C4-2B (cell line): ENCODE measurements around the gene C1orf94.

Experiments used
- ZFX ChIP-seq: fragments of 450-650 bp; IDR thresholded peaks from 2 replicates; pipeline ENCODE4 v1.6.1; 2017
- TF ChIP-seq, protein P1 (sequence below): fragments of 450-650 bp; conservative IDR thresholded peaks from 2 replicates; pipeline ENCODE4 v1.5.1; 2017; ENCODE audit warnings: mild to moderate bottlenecking

DNA sequence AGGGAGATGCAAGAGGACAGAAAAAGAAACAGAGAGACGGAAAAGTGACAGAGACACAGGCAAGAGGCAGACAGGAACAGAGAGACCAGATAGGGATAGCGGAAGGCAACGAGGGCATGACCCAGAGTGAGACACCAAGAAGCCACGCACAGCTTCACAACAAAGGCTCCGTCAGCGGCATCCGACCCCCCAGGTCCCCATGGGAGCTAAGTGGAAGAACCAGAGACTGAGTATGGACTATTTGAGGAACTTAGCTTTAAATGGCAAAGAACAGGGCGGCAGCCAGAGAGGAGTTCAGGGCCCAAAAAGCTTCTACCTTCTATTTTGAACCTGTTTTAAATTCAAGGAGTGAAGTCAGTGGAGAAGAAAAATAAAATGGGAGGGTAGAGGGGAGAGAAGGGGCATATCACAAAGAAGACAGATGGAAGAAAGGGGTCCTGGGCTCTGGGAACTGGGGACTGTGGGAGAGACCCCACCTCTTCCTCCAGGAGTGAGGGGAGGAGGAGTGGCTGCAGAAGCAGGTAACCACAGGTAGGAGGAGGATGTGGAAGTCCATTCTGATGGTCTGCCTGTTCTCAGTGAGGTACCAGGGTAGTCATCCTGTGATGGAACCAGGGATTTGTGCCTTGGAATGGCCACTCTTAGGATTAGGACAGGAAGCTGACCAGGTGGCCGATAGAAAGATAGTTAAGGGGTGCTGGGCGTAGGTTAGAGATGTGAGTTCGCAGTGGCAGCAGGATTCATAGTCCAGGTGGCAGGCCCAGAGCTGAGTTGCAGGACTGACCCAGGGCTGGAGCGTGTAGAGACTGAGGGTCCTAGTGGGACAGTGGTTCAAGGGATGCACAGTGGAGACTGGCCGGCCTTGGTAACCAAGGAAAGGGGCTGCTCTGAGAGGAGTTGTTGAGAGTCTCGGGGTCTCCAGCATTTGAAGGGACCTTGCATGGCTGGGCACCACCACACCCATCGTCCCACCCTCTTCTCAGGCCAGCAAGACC, 49.4 kb upstream of the C1orf94 start:
- TF ChIP-seq, protein P1, sequence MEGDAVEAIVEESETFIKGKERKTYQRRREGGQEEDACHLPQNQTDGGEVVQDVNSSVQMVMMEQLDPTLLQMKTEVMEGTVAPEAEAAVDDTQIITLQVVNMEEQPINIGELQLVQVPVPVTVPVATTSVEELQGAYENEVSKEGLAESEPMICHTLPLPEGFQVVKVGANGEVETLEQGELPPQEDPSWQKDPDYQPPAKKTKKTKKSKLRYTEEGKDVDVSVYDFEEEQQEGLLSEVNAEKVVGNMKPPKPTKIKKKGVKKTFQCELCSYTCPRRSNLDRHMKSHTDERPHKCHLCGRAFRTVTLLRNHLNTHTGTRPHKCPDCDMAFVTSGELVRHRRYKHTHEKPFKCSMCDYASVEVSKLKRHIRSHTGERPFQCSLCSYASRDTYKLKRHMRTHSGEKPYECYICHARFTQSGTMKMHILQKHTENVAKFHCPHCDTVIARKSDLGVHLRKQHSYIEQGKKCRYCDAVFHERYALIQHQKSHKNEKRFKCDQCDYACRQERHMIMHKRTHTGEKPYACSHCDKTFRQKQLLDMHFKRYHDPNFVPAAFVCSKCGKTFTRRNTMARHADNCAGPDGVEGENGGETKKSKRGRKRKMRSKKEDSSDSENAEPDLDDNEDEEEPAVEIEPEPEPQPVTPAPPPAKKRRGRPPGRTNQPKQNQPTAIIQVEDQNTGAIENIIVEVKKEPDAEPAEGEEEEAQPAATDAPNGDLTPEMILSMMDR = no peak
- TF ChIP-seq ZFX = no peak
